HG03460 (cell line): ENCODE measurements around the gene GAS2L3.
"Not testable (repeated sequence)": the region's sequence is repeated elsewhere in the genome, so short reads cannot be mapped to it uniquely, and the experiment has no call there.

ENCODE experiments used
- ATAC-seq: cut with Tn5 transposase; IDR thresholded peaks from one replicate; pipeline ENCODE4 v1.9.1; 2021; ENCODE audit not compliant: unreplicated experiment

GAS2L3 gene

DNA sequence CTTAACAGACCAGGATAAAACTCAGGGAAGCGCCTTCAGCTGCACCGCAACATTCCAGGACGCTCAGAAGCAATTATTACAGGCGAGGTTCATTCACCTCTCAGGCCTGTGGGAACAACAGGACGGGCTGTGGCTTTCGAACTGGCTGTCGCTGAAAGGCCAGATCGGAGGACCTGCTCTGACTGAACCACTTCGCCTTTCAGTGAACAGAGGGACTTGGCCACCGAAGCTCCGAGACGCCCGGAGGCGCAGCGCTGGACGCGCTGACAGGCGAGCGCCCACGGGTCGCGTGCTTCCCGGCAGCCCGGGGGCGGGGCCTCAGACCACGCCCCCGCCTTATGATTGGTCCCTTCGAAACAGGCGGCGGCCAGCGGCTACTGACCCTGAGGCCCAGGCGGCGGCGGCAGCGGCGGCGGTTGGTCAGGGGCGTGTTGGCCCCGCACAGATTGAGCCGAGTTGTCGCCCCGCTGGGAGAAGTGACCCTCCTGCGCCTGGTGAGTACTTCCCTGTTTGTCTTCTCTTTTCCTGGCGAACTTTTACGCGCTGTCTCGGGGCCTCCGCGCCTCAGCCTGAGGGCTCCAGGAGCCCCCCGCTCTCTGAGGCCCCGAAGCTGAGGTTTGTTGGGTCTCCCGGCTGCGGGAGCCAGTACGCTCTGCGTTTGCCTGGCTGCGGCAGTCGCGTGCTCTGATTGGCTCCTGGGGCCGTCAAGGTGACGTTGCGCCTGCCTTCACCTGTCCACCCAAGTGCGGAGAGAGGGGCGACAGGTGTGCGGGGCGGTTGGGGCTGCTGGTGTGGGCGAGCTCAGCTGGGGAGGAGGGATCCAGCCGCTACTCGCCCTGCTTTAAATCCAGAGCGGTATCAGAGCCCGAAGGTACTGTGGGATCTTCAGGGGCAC, at the start of gene GAS2L3:
Gene GAS2L3 (plus strand): TSS at position 393 of the 895 bp plus-strand sequence. CDS start 21,221 bp downstream, outside the sequence.
- peak; percentile 99 for ATAC-seq

- no peak for ATAC-seq
Measured at GRCh38 chr12:100528034-100528433, 45.5 kb upstream of the GAS2L3 start.

- ATAC-seq, result no peak
Measured at GRCh38 chr12:100528471-100529127, 44.9 kb upstream of the GAS2L3 start.

DNA sequence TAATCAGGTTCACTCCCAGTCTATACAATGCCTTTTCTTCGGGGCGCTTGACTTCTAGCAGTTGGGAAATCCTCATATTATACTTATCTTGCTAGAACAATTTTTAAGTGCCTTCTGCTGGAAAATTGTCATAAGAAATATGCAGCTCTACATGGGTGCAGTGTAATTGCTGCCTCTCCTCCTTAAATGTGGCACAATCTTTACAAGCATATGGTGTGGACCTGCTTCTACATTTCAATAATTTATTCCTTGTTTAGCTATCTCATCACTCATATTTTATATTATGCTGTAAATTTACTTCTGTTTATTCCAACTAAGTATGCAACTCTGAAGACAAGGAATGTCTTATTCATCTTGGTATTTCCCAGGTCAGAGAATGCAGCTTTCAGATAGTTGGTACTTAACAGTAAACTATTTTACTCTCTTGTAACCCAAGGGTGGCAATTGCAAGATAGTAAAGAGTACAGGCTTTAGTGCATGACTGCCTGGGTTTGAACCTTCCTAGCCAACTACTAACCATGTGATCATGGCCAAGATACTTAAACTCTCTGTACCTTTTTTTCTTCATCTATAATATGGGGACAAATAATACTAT, 43.6 kb upstream of the GAS2L3 start:
- no peak for ATAC-seq

DNA sequence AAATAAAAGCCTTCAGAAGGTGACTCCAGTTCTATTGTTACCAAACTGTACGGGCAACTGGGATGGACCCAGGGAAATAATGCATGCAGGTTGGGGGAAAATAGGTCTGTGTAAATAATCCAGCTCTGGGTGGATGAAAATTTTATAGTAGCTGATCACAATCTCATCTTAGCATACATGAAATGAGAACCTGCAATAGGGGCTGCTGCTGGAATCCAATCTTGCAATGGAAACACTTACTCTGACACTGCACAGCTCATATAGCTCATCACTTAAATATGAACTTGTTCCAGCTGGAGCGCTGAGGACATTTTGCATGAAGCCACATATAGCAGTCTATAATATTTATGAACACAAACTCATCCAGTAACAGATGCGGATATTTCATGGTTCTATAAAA, 40.1 kb upstream of the GAS2L3 start:
- ATAC-seq, result no peak

DNA sequence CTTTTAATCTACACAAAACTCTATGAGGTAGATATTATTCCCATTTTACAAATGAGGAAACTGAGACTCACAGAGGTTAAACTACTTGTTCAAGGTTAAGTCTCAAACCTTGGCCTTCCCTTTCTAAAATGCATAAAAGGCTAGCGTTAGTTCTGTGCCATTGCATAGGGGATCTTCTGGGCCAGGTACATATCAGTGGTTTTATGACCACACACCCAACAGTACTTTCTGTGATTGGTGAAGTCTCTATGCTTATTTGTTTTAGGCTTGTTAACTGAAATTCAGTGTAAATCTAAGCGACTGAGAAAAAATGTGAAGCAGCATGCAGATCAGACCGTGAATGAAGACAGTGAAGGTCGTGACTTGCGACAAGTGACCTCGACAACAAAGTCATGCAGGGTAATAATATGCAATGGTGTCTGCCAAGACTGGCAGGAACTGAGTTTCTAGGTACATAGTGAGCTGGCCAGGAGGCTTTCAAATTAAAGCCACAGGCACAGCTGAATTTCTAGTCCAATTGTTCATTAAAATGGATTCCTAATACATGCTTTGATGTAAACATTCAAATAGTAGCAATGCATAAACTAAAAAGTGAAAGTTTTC, 38.8 kb upstream of the GAS2L3 start:
- ATAC-seq, result no peak

- no peak for ATAC-seq
Measured at GRCh38 chr12:100539202-100539601, 34.3 kb upstream of the GAS2L3 start.

- ATAC-seq, result no peak
Measured at GRCh38 chr12:100544165-100544564, 29.3 kb upstream of the GAS2L3 start.

DNA sequence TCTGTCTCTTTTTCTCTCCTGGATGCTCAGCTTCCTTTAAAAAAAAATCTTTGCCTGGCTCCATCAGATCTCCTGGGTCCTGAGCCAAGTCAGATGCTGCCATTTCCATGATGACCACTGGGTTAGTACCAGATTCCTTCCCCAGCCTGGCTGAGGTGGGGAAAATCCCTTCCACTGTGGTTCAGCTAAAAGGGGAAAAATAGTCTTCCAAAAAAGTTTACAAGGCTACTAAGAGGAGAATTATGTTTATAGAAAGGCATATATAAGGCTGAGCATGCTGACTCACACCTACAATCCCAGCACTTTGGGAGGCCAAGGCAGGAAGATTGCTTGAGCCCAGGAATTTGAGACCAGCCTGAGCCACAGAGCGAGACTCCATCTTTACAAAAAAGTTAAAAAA, 28.4 kb upstream of the GAS2L3 start:
- no peak for ATAC-seq

GRCh38 chr12:100553936-100554335, 19.5 kb upstream of the GAS2L3 start:
- ATAC-seq, result no peak

DNA sequence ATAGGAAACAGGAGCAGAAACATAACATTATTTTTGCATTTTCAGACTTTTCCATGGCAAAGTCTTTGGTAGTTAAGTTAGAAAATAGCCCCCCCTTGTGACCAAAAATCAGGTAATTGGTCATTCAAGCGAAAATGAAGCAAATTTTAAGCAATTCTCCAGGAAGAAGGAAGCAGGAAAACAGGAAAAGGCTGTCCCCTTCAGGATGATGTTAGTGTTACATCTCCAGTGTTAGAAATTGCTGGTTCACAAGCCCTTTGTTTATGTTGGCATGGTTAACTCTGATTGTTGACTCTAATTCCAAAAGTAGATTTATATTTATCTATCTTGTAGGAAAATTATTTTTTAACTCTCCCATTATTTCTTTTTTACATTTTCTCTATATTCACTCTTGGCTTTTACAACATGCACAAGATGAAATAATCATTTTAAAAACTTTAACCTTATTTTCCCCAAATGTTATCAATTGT, 18.8 kb upstream of the GAS2L3 start:
- ATAC-seq, result no peak

- ATAC-seq, result no peak
Measured at GRCh38 chr12:100555722-100556121, 17.8 kb upstream of the GAS2L3 start.

DNA sequence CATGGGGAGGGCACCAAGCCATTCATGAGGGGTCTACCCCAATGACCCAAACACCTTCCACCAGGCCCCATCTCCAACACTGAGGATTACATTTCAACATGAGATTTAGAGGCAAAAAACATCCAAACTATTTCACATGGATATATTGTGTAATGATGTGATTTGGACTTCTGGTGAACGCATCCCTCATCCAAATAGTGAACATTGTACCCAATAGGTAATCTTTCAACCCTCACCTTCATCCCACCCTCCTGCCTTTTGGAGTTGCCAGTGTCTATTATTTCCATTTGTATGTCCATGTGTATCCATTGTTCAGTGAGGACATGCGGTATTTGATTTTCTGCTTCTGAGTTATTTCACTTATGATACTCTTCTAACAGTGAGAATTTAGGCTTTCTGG, 16.1 kb upstream of the GAS2L3 start:
- ATAC-seq, result no peak

- ATAC-seq, result not testable (repeated sequence)
Measured at GRCh38 chr12:100559261-100559660, 14.2 kb upstream of the GAS2L3 start.

- ATAC-seq, result no peak
Measured at GRCh38 chr12:100564090-100564489, 9.4 kb upstream of the GAS2L3 start.

- ATAC-seq, result no peak
Measured at GRCh38 chr12:100564905-100565467, 8.5 kb upstream of the GAS2L3 start.

DNA sequence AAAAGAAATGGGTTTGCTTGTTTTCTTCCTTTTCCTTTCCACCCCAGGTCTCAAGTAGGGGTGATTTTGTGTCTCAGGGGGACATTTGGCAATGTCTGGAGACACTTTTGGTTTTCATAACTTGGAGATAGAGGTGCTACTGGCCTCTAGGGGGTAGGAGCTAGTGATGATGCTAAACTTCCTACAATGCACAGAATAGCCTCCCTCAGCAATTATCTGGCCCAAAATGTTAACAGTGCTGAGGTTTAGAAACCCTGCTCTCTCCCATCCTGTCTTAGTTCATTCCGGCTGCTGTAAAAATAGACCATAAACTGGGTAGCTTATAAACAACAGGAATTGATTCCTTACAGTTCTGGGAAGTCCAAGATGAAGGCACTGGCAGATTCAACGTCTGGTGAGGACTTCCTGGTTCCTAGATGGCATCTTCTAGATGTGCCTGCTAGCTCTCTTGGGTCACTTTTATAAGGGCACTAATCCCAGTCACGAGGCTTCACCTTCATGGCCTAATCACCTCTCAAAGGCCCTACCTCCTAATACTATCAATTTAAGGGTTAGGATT, 7.4 kb upstream of the GAS2L3 start:
- ATAC-seq, result no peak

GRCh38 chr12:100566887-100567637, 6.4 kb upstream of the GAS2L3 start:
- peak; percentile 95 for ATAC-seq

DNA sequence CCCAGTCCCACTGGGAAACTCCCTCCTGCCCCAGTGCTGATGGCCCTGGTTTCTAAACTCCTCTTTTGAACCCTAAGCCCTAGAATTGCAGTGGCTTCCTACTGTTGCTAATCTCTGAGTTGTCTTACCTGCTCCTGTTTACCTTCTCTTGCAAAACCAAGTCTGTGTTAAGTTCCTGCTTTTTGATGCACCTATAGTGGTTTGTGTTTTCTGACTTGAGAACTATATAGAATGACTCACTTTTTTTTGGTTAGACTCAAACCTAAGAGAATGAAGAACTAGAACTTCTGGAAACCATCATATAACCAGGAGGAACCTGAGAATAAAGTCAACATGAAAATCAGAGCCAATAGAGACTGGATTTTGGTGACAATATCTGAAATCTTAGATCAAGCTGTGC, 5.5 kb upstream of the GAS2L3 start:
- ATAC-seq, result peak; percentile 30

- ATAC-seq, result no peak
Measured at GRCh38 chr12:100572184-100572583, 1.3 kb upstream of the GAS2L3 start.
